Stimulated activated CD8-positive, alpha-beta memory T cell treated with anti-CD3 and anti-CD28 coated beads, Interleukin-4, amount 100 ng/mL, for 4 hours (primary cell): ENCODE data around the gene SSTR5.

ENCODE experiments used
- DNase-seq, 2 donors: peaks; one replicate each; pipeline ENCODE4 v3.0.0-alpha.2; 2020; ENCODE audit warnings: low read depth in 2 of 2, low spot score in 1 of 2

Gene SSTR5

GRCh38 chr16:1102921-1103635 is 30.5 kb downstream of the SSTR5 start:
- peak; percentile 32 to 33 for DNase-seq

- no peak for DNase-seq
Observed at GRCh38 chr16:1103636-1103980, 31.1 kb downstream of the SSTR5 start.

- DNase-seq, result no peak
Observed at GRCh38 chr16:1105888-1106620, 33.5 kb downstream of the SSTR5 start.

- DNase-seq, result no peak
Observed at GRCh38 chr16:1106659-1107058, 34.1 kb downstream of the SSTR5 start.

- DNase-seq, result no peak
Observed at GRCh38 chr16:1107141-1107540, 34.6 kb downstream of the SSTR5 start.

GRCh38 chr16:1107731-1108130 is 35.2 kb downstream of the SSTR5 start:
- DNase-seq, result no peak

GRCh38 chr16:1108299-1109252 is 36.0 kb downstream of the SSTR5 start:
- no peak for DNase-seq

GRCh38 chr16:1109648-1110047 is 37.1 kb downstream of the SSTR5 start:
- no peak for DNase-seq

- DNase-seq, result no peak
Observed at GRCh38 chr16:1112506-1113184, 40.1 kb downstream of the SSTR5 start.

- DNase-seq, result no peak
Observed at GRCh38 chr16:1113489-1113888, 40.9 kb downstream of the SSTR5 start.

GRCh38 chr16:1113889-1114526 is 41.5 kb downstream of the SSTR5 start:
- DNase-seq, result no peak

- DNase-seq, result no peak
Observed at GRCh38 chr16:1116693-1117077, 44.1 kb downstream of the SSTR5 start.

- DNase-seq, result no peak
Observed at GRCh38 chr16:1117176-1117900, 44.8 kb downstream of the SSTR5 start.

- DNase-seq, result no peak
Observed at GRCh38 chr16:1117926-1118325, 45.4 kb downstream of the SSTR5 start.

GRCh38 chr16:1119129-1119528 is 46.6 kb downstream of the SSTR5 start:
- DNase-seq, result no peak

GRCh38 chr16:1119766-1120576 is 47.4 kb downstream of the SSTR5 start:
- no peak for DNase-seq

- no peak for DNase-seq
Observed at GRCh38 chr16:1120577-1120941, 48.0 kb downstream of the SSTR5 start.

- no peak for DNase-seq
Observed at GRCh38 chr16:1121009-1121408, 48.5 kb downstream of the SSTR5 start.
